ENCODE measurements around the gene APBA1. TPM values are rescaled to one million over a fixed set of nuclear protein-coding genes. Genes with fewer than 3 reads are reported as not detected.

Gene APBA1
- total RNA-seq, 1 donor from 2014 or later: 4.3 TPM

GRCh38 chr9:69715096-69715495 is 42.9 kb upstream of the APBA1 start:
- Histone ChIP-seq H3K4me3 (no peak overlapping the region), H3K9me3 (no peaks in the 10 kb centered on the region), H3K27ac (no peak overlapping the region), H3K27me3 (ENCODE audit: low read depth) (no peaks in the 10 kb centered on the region), H3K4me1 (no peaks in the 10 kb centered on the region), H3K36me3 (peaks cover 40% of the 10 kb centered on the region)
- TF ChIP-seq CTCF (IDR thresholded peaks at IDR 0.05): no peak
- DNase-seq (no peak), ATAC-seq (no peak)
- intact Hi-C loops (cut with DNase I): no loop called here

GRCh38 chr9:69697475-69697874 is 25.3 kb upstream of the APBA1 start:
- Histone ChIP-seq H3K4me3 (no peak overlapping the region), H3K9me3 (peaks cover 30% of the 10 kb centered on the region), H3K27me3 (ENCODE audit: low read depth) (no peaks in the 10 kb centered on the region), H3K4me1 (no peaks in the 10 kb centered on the region), H3K27ac (no peak overlapping the region), H3K36me3 (no peaks in the 10 kb centered on the region)
- TF ChIP-seq CTCF (IDR thresholded peaks at IDR 0.05): no peak
- intact Hi-C loops (cut with DNase I): no loop called here
- ATAC-seq: no peak
- DNase-seq: no peak

GRCh38 chr9:69696802-69697201 is 24.6 kb upstream of the APBA1 start:
- TF ChIP-seq CTCF (IDR thresholded peaks at IDR 0.05): no peak
- ATAC-seq: no peak
- H3K9me3 ChIP-seq: peaks cover 23% of the 10 kb centered on the region

GRCh38 chr9:69689991-69690538 is 17.9 kb upstream of the APBA1 start:
- H3K27ac ChIP-seq: no peak overlapping the region
- DNase-seq (no peak), ATAC-seq (no peak)
- no peak for TF ChIP-seq CTCF (IDR thresholded peaks at IDR 0.05)
- no peaks in the 10 kb centered on the region for H3K36me3 ChIP-seq
- no peaks in the 10 kb centered on the region for H3K9me3 ChIP-seq
- no peaks in the 10 kb centered on the region for H3K4me1 ChIP-seq
- intact Hi-C loops (cut with DNase I): no loop called here
- no peak overlapping the region for H3K4me3 ChIP-seq
- H3K27me3 ChIP-seq (ENCODE audit: low read depth): no peaks in the 10 kb centered on the region

More at GRCh38 chr9:69696802-69697201, 24.6 kb upstream of the APBA1 start:
- H3K4me3 ChIP-seq: no peak overlapping the region
- H3K4me1 ChIP-seq: no peaks in the 10 kb centered on the region
- no peaks in the 10 kb centered on the region for H3K27me3 ChIP-seq (ENCODE audit: low read depth)
- H3K27ac ChIP-seq: no peak overlapping the region
- intact Hi-C loops (cut with DNase I): no loop called here
- H3K36me3 ChIP-seq: no peaks in the 10 kb centered on the region
- no peak for DNase-seq

GRCh38 chr9:69683927-69684326 is 11.8 kb upstream of the APBA1 start:
- H3K4me3 ChIP-seq: no peak overlapping the region
- no peak overlapping the region for H3K27ac ChIP-seq
- intact Hi-C loops (cut with DNase I): no loop called here
- DNase-seq (no peak), ATAC-seq (no peak)
- H3K9me3 ChIP-seq: no peaks in the 10 kb centered on the region
- TF ChIP-seq CTCF (IDR thresholded peaks at IDR 0.05): no peak
- H3K27me3 ChIP-seq (ENCODE audit: low read depth): no peaks in the 10 kb centered on the region
- no peaks in the 10 kb centered on the region for H3K4me1 ChIP-seq
- no peaks in the 10 kb centered on the region for H3K36me3 ChIP-seq
